Right lobe of liver (tissue), 4 donors: ENCODE results near the gene WWC2.

Experiments used
- POLR2A ChIP-seq: fragments of 450-650 bp; IDR thresholded peaks from one replicate; pipeline ENCODE4 v1.6.1; 2017; ENCODE audit warnings: antibody characterized with exemption, mild to moderate bottlenecking
- TF ChIP-seq, protein P1 (sequence below), 4 donors: fragments of 200-600 bp in 3 of 4; fragments of 450-650 bp in 1 of 4; IDR thresholded peaks; one replicate each; pipeline versions ENCODE4 v1.5.1 to v1.8.0; 2016 to 2022; ENCODE audit warnings: antibody characterized with exemption in 4 of 4, mild to moderate bottlenecking in 2 of 4
- donor health status: DM: no; HTN: no; CAD: no.
- donor health status: DM: no; HTN: no; CAD: no.
- donor health status: DM: no; HTN: yes; CAD: no.

DNA sequence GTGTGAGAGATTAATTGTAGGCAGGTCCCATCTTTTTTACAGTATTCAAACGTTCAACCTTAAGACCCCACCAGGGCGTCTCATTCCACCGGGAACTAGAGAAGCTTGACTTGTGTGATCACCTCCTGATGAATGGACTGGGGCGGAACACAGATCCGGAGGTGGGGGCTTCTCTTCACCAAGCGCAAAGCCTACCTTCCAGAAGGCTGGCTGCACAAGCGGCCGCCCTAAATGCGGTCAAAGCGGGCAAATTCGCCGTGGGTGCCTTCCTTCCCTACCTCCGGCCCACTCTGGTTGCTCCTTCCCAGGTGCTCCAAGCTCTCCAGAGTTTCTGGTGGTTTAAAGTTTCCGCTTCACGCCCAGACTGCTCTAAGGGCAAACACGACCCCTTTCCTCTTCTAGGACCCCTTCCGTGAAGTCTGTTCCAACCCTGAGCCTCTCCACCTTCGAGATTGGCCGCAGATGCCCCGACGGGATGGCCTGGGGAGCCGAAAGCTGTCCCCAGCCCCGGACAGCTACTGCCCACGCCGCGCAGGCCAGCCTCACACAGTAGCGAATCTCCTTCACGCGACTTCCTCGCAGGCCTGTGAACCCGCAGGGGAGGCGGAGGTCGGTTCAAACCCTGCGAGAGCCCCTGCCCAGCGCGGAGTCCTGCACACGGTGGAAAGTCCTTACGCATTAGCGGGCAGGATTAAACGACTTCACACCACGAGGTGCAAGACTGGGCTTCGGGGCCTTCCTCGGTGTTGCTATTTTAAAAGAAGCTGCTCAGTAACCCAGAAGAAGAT is 1.6 kb upstream of the WWC2 start:
- TF ChIP-seq, protein P1, sequence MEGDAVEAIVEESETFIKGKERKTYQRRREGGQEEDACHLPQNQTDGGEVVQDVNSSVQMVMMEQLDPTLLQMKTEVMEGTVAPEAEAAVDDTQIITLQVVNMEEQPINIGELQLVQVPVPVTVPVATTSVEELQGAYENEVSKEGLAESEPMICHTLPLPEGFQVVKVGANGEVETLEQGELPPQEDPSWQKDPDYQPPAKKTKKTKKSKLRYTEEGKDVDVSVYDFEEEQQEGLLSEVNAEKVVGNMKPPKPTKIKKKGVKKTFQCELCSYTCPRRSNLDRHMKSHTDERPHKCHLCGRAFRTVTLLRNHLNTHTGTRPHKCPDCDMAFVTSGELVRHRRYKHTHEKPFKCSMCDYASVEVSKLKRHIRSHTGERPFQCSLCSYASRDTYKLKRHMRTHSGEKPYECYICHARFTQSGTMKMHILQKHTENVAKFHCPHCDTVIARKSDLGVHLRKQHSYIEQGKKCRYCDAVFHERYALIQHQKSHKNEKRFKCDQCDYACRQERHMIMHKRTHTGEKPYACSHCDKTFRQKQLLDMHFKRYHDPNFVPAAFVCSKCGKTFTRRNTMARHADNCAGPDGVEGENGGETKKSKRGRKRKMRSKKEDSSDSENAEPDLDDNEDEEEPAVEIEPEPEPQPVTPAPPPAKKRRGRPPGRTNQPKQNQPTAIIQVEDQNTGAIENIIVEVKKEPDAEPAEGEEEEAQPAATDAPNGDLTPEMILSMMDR (IDR thresholded peaks at IDR 0.05): no peak
- no peak for TF ChIP-seq POLR2A
